ENCODE data around the gene PSMD13.
"Not testable (repeated sequence)": the region's sequence is repeated elsewhere in the genome, so short reads cannot be mapped to it uniquely, and the experiment has no call there.

The PSMD13 gene

GRCh38 chr11:249062-249461 lies 12.3 kb downstream of the PSMD13 start:
- DNase-seq (ENCODE audit: low read depth in 2 of 2), result no peak

GRCh38 chr11:250274-250673 lies 13.5 kb downstream of the PSMD13 start:
- DNase-seq (ENCODE audit: low read depth in 2 of 2), result no peak

- DNase-seq (ENCODE audit: low read depth in 2 of 2), result peak in 1 of 2 donors; percentile 64
Measured at GRCh38 chr11:250740-251299, 14.0 kb downstream of the PSMD13 start.

- no peak for DNase-seq (ENCODE audit: low read depth in 2 of 2)
Measured at GRCh38 chr11:251550-251949, 14.8 kb downstream of the PSMD13 start.

GRCh38 chr11:252666-253065 lies 15.9 kb downstream of the PSMD13 start:
- DNase-seq (ENCODE audit: low read depth in 2 of 2), result no peak

- DNase-seq (ENCODE audit: low read depth in 2 of 2), result no peak
Measured at GRCh38 chr11:253160-253885, 16.5 kb downstream of the PSMD13 start.

GRCh38 chr11:253886-254270 lies 17.1 kb downstream of the PSMD13 start:
- no peak for DNase-seq (ENCODE audit: low read depth in 2 of 2)

GRCh38 chr11:255176-255575 lies 18.4 kb downstream of the PSMD13 start:
- DNase-seq (ENCODE audit: low read depth in 2 of 2), result no peak

GRCh38 chr11:255816-256215 lies 19.0 kb downstream of the PSMD13 start:
- DNase-seq (ENCODE audit: low read depth in 2 of 2), result no peak

- DNase-seq (ENCODE audit: low read depth in 2 of 2), result no peak
Measured at GRCh38 chr11:256952-257737, 20.4 kb downstream of the PSMD13 start.

- no peak for DNase-seq (ENCODE audit: low read depth in 2 of 2)
Measured at GRCh38 chr11:257766-258493, 21.2 kb downstream of the PSMD13 start.

- no peak for DNase-seq (ENCODE audit: low read depth in 2 of 2)
Measured at GRCh38 chr11:259413-259812, 22.6 kb downstream of the PSMD13 start.

- no peak for DNase-seq (ENCODE audit: low read depth in 2 of 2)
Measured at GRCh38 chr11:261624-262023, 24.8 kb downstream of the PSMD13 start.

GRCh38 chr11:266676-267439 lies 30.1 kb downstream of the PSMD13 start:
- DNase-seq (ENCODE audit: low read depth in 2 of 2), result no peak

GRCh38 chr11:267491-267994 lies 30.8 kb downstream of the PSMD13 start:
- no peak for DNase-seq (ENCODE audit: low read depth in 2 of 2)

- DNase-seq (ENCODE audit: low read depth in 2 of 2), result not testable (repeated sequence)
Measured at GRCh38 chr11:268716-269145, 32.0 kb downstream of the PSMD13 start.

- DNase-seq (ENCODE audit: low read depth in 2 of 2), result no peak
Measured at GRCh38 chr11:269146-269890, 32.5 kb downstream of the PSMD13 start.

- DNase-seq (ENCODE audit: low read depth in 2 of 2), result no peak
Measured at GRCh38 chr11:270451-271318, 33.9 kb downstream of the PSMD13 start.

GRCh38 chr11:271319-271715 lies 34.5 kb downstream of the PSMD13 start:
- DNase-seq (ENCODE audit: low read depth in 2 of 2), result no peak
